Fibroblast of lung (primary cell): ENCODE results near the gene GPR142. TPM values are rescaled to one million over a fixed set of nuclear protein-coding genes. Genes with fewer than 3 reads are reported as not detected.

Experiments used
- DNase-seq, 2 donors: peaks; one replicate each; pipeline versions ENCODE4 v3.0.0 to v3.0.0-alpha.2; 2010; ENCODE audit warnings: low read depth in 2 of 2
- H2AFZ ChIP-seq: 2 replicates; pipeline ENCODE4 v1.5.1; 2012; ENCODE audit warnings: low read length, control low read depth, inconsistent platforms
- H3K27ac ChIP-seq: 2 replicates; pipeline ENCODE4 v1.5.1; 2011; ENCODE audit warnings: low read length, control low read depth; ENCODE audit not compliant: insufficient read depth
- H3K27me3 ChIP-seq: 2 replicates; pipeline ENCODE4 v1.5.1; 2011; ENCODE audit warnings: mild to moderate bottlenecking, low read length; ENCODE audit not compliant: control insufficient read depth, insufficient read depth
- H3K36me3 ChIP-seq: 2 replicates; pipeline ENCODE4 v1.5.1; 2011; ENCODE audit warnings: low read length; ENCODE audit not compliant: control insufficient read depth, insufficient read depth
- H3K4me1 ChIP-seq: 2 replicates; pipeline ENCODE4 v1.5.1; 2011; ENCODE audit warnings: low read length; ENCODE audit not compliant: control insufficient read depth, insufficient read depth; ENCODE audit errors: extremely low read depth
- H3K4me2 ChIP-seq: 2 replicates; pipeline ENCODE4 v1.5.1; 2011; ENCODE audit warnings: low read length, control low read depth; ENCODE audit not compliant: insufficient read depth; ENCODE audit errors: extremely low read depth
- H3K4me3 ChIP-seq, 4 experiments: fragments of 200-600 bp in 1 of 4; sonication (generic) in 1 of 4; replicated peaks in 1 of 4; 2 replicates each; pipeline ENCODE4 v1.5.1; 2011 to 2016; ENCODE audit warnings: low read length in 4 of 4, low read depth in 3 of 4, mild to moderate bottlenecking in 3 of 4, control low read depth in 2 of 4, inconsistent platforms in 1 of 4, mixed read lengths in 1 of 4; ENCODE audit not compliant: insufficient read depth in 1 of 4; ENCODE audit errors: control extremely low read depth in 1 of 4
- H3K79me2 ChIP-seq: 2 replicates; pipeline ENCODE4 v1.5.1; 2012; ENCODE audit warnings: mild to moderate bottlenecking, low read length, inconsistent platforms; ENCODE audit not compliant: control insufficient read depth, insufficient read depth
- H3K9ac ChIP-seq: 2 replicates; pipeline ENCODE4 v1.5.1; 2011; ENCODE audit warnings: mild to moderate bottlenecking, low read length, control low read depth; ENCODE audit not compliant: insufficient read depth
- H3K9me3 ChIP-seq: 2 replicates; pipeline ENCODE4 v1.5.1; 2012; ENCODE audit warnings: low read depth, low read length; ENCODE audit not compliant: control insufficient read depth, insufficient read depth
- H4K20me1 ChIP-seq: 2 replicates; pipeline ENCODE4 v1.5.1; 2011; ENCODE audit warnings: low read length; ENCODE audit not compliant: control insufficient read depth, insufficient read depth; ENCODE audit errors: extremely low read depth
- CTCF ChIP-seq, 2 donors: IDR thresholded peaks in 1 of 2; conservative IDR thresholded peaks in 1 of 2; 1 replicate in 1 of 2; 2 replicates in 1 of 2; pipeline ENCODE4 v1.5.1; 2011 to 2012; ENCODE audit warnings: low read length in 2 of 2, control low read depth in 1 of 2, inconsistent platforms in 1 of 2, low read depth in 1 of 2, mild to moderate bottlenecking in 1 of 2
- EZH2 ChIP-seq: IDR thresholded peaks from 2 replicates; pipeline ENCODE4 v1.5.1; 2012; ENCODE audit warnings: low read length, control low read depth, mild to moderate bottlenecking; ENCODE audit errors: missing control alignments
- polyA plus RNA-seq, 2 donors: library from polyadenylated mRNA; depleted of rRNA in 1 of 2; stranded (reverse) in 1 of 2; unstranded in 1 of 2; fragments of >200 nt; gene quantifications; 2 replicates each; pipeline ENCODE4 v1.2.1, GENCODE V29; 2011 to 2012; ENCODE audit warnings: missing spikeins in 1 of 2
- total RNA-seq: library from RNA; depleted of rRNA; stranded (reverse); fragments of >200 nt; gene quantifications from 2 replicates; pipeline ENCODE4 v1.2.1, GENCODE V29; 2014

GPR142 gene
- total and polyA plus RNA-seq, 2 donors (not counting 1 experiment from before 2014, with no cell fraction given) = not detected

GRCh38 chr17:74396567-74396966 is 29.3 kb downstream of the GPR142 start:
- Histone ChIP-seq H3K27ac (no peak overlapping the region), H3K36me3 (no peaks in the 10 kb centered on the region), H3K4me2 (no peak overlapping the region), H3K4me3 (no peak overlapping the region), H2AFZ (no peak overlapping the region), H3K4me1 (no peaks in the 10 kb centered on the region), H3K79me2 (no peaks in the 10 kb centered on the region), H4K20me1 (no peaks in the 10 kb centered on the region), H3K9me3 (no peaks in the 10 kb centered on the region), H3K9ac (no peak overlapping the region), H3K27me3 (no peaks in the 10 kb centered on the region)
- DNase-seq = no peak
- TF ChIP-seq CTCF (conservative IDR thresholded peaks at IDR 0.05 in 1 of 2, IDR thresholded peaks at IDR 0.05 in 1 of 2; ENCODE audit: low read depth in 1 of 2, low read length in 2 of 2) = no peak
- TF ChIP-seq EZH2 = no peak

DNA sequence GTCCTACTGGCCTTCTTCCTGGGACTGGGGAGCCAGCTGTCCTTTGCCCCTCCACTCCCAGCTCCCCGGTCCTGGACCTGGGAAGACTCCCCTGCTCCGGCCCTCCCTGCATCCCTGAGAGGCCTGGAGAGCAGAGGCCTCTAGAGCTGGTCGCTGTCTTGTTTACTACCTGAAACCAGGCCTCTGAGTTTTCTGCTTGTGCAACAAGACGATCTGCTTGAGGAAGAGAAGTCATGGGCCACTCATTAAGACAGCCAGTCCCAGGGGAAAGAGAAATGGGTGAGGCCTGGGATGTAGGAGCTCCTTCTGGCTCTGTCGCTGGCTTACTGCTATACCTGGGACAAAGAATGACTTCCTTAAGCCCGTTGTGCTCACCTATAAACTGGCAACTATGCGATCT is 34.7 kb downstream of the GPR142 start:
- H3K27me3 ChIP-seq = no peaks in the 10 kb centered on the region
- H3K4me2 ChIP-seq = no peak overlapping the region
- no peak overlapping the region for H3K9ac ChIP-seq
- H3K9me3 ChIP-seq = no peaks in the 10 kb centered on the region
- no peaks in the 10 kb centered on the region for H4K20me1 ChIP-seq
- TF ChIP-seq EZH2 (no peak), CTCF (conservative IDR thresholded peaks at IDR 0.05 in 1 of 2, IDR thresholded peaks at IDR 0.05 in 1 of 2; ENCODE audit: low read depth in 1 of 2, low read length in 2 of 2) (no peak)
- H3K4me1 ChIP-seq = no peaks in the 10 kb centered on the region
- no peak overlapping the region for H2AFZ ChIP-seq
- H3K27ac ChIP-seq = no peak overlapping the region
- no peak overlapping the region for H3K4me3 ChIP-seq
- no peaks in the 10 kb centered on the region for H3K79me2 ChIP-seq
- DNase-seq = no peak
- no peaks in the 10 kb centered on the region for H3K36me3 ChIP-seq

- Histone ChIP-seq H2AFZ (no peak overlapping the region), H3K9ac (no peak overlapping the region), H3K9me3 (no peaks in the 10 kb centered on the region), H3K27me3 (no peaks in the 10 kb centered on the region), H3K4me2 (no peak overlapping the region), H3K79me2 (no peaks in the 10 kb centered on the region), H3K27ac (no peak overlapping the region), H4K20me1 (no peaks in the 10 kb centered on the region), H3K4me3 (no peak overlapping the region), H3K36me3 (no peaks in the 10 kb centered on the region), H3K4me1 (no peaks in the 10 kb centered on the region)
- DNase-seq = no peak
- TF ChIP-seq EZH2 (no peak), CTCF (conservative IDR thresholded peaks at IDR 0.05 in 1 of 2, IDR thresholded peaks at IDR 0.05 in 1 of 2; ENCODE audit: low read depth in 1 of 2, low read length in 2 of 2) (no peak)
Observed at GRCh38 chr17:74403512-74404137, 36.3 kb downstream of the GPR142 start.
